A549 (cell line): ENCODE measurements around the gene GLIS1. TPM values are rescaled to one million over a fixed set of nuclear protein-coding genes. Genes with fewer than 3 reads are reported as not detected.

ENCODE experiments used
- ATAC-seq, 2 experiments: fragments of 200-7000 bp in 1 of 2; fragments of >200 bp in 1 of 2; cut with Nextera tagmentation in 1 of 2; cut with Tn5 transposase in 1 of 2; 3 replicates each; pipeline versions ENCODE4 v1.8.0 to v1.9.1; 2018 to 2020; ENCODE audit warnings: mild to moderate bottlenecking in 1 of 2, moderate library complexity in 1 of 2
- CTCF ChIA-PET: fragments of 300-600 bp; sonication (Branson Sonifier 250); formaldehyde crosslinking; extraction: SDS; loops from one replicate; lab custom pipeline; 2021; ENCODE audit warnings: antibody characterized with exemption, inconsistent platforms; lab: Yijun Ruan, JAX
- POLR2A ChIA-PET: fragments of 350-600 bp; formaldehyde crosslinking; extraction: SDS; loops from one replicate; lab custom pipeline; 2021; ENCODE audit warnings: antibody characterized with exemption, inconsistent platforms; lab: Yijun Ruan, JAX
- DNase-seq, 2 experiments: peaks; one replicate each; pipeline versions ENCODE4 v3.0.0 to v3.0.0-alpha.2; 2011 to 2016; ENCODE audit warnings: low read depth in 1 of 2, low spot score in 1 of 2
- FAIRE-seq: peaks from 2 replicates; lab custom pipeline; 2011; peaks lifted over from hg19 to GRCh38; lab: Jason Lieb, UNC
- H3K27ac ChIP-seq, 2 experiments: fragments of >200 bp; sonication (Bioruptor Twin); formaldehyde crosslinking; 3 replicates each; pipeline ENCODE4 v1.5.1; 2016 to 2017
- H3K4me1 ChIP-seq: fragments of >200 bp; sonication (Bioruptor Twin); formaldehyde crosslinking; 3 replicates; pipeline ENCODE4 v1.6.1; 2016
- H3K4me2 ChIP-seq: fragments of >200 bp; sonication (Bioruptor Twin); formaldehyde crosslinking; 3 replicates; pipeline ENCODE4 v1.6.1; 2016
- H3K4me3 ChIP-seq: fragments of >200 bp; sonication (Bioruptor Twin); formaldehyde crosslinking; 3 replicates; pipeline ENCODE4 v1.5.1; 2016
- H3K9me3 ChIP-seq: fragments of >200 bp; sonication (Bioruptor Twin); formaldehyde crosslinking; 3 replicates; pipeline ENCODE4 v1.6.1; 2016
- BCL3 ChIP-seq: fragments of >200 bp; sonication (Bioruptor Twin); formaldehyde crosslinking; IDR thresholded peaks from 3 replicates; pipeline ENCODE4 v1.6.1; 2016
- CEBPB ChIP-seq, 2 experiments: fragments of >200 bp in 1 of 2; sonication (Bioruptor Twin) in 1 of 2; formaldehyde crosslinking in 1 of 2; IDR thresholded peaks; 2 replicates each; pipeline ENCODE4 v1.6.1; 2012 to 2016
- EP300 ChIP-seq, 2 experiments: fragments of >200 bp; sonication (Bioruptor Twin); formaldehyde crosslinking; IDR thresholded peaks; 2 replicates in 1 of 2; 3 replicates in 1 of 2; pipeline ENCODE4 v1.6.1; 2016 to 2017
- FOSB ChIP-seq: fragments of 250-450 bp; sonication (Bioruptor Pico); IDR thresholded peaks from 2 replicates; pipeline ENCODE4 v1.5.0; 2020; ENCODE audit warnings: mild to moderate bottlenecking, moderate library complexity
- FOSL2 ChIP-seq, 2 experiments: fragments of 450-650 bp in 1 of 2; fragments of >200 bp in 1 of 2; sonication (Bioruptor Twin) in 1 of 2; formaldehyde crosslinking; IDR thresholded peaks; 2 replicates each; pipeline versions ENCODE4 v1.5.0 to v1.6.1; 2016 to 2020; ENCODE audit warnings: mild to moderate bottlenecking in 1 of 2, moderate library complexity in 1 of 2
- HDAC2 ChIP-seq: fragments of 200-600 bp; sonication (generic); IDR thresholded peaks from 2 replicates; pipeline ENCODE4 v1.6.1; 2016
- HES2 ChIP-seq: fragments of >200 bp; sonication (Bioruptor Twin); formaldehyde crosslinking; IDR thresholded peaks from 2 replicates; pipeline ENCODE4 v1.6.1; 2016
- HOXB13 ChIP-seq: fragments of 250-450 bp; sonication (Bioruptor Pico); IDR thresholded peaks from 2 replicates; pipeline ENCODE4 v1.5.0; 2020; ENCODE audit warnings: low read depth, mild to moderate bottlenecking, moderate library complexity
- KDM1A ChIP-seq: fragments of 200-600 bp; sonication (generic); IDR thresholded peaks from 2 replicates; pipeline ENCODE4 v1.6.1; 2016; ENCODE audit warnings: low read depth, mild to moderate bottlenecking
- MAFK ChIP-seq: fragments of 450-650 bp; IDR thresholded peaks from 2 replicates; pipeline ENCODE4 v1.6.1; 2014; ENCODE audit not compliant: partially characterized antibody
- MAZ ChIP-seq: fragments of 150-350 bp; IDR thresholded peaks from 2 replicates; pipeline ENCODE4 v1.6.1; 2014; ENCODE audit warnings: antibody characterized with exemption, low read depth, low read length, borderline replicate concordance
- NFE2L2 ChIP-seq: fragments of 150-350 bp; conservative IDR thresholded peaks from 2 replicates; pipeline ENCODE4 v1.6.1; 2014; ENCODE audit warnings: low read length
- NPAS2 ChIP-seq: fragments of 250-450 bp; sonication (Bioruptor Pico); IDR thresholded peaks from 2 replicates; pipeline ENCODE4 v1.8.0; 2022; ENCODE audit warnings: mild to moderate bottlenecking, moderate library complexity, borderline replicate concordance
- REST ChIP-seq: fragments of 200-600 bp; sonication (generic); IDR thresholded peaks from 2 replicates; pipeline ENCODE4 v1.6.1; 2016; ENCODE audit warnings: antibody characterized with exemption, mild to moderate bottlenecking, moderate library complexity
- RNF2 ChIP-seq: fragments of 200-600 bp; sonication (generic); IDR thresholded peaks from 2 replicates; pipeline ENCODE4 v1.6.1; 2016; ENCODE audit warnings: low read depth, mild to moderate bottlenecking, antibody characterized with exemption, moderate library complexity, borderline replicate concordance
- SMC3 ChIP-seq: fragments of >200 bp; sonication (Bioruptor Twin); formaldehyde crosslinking; IDR thresholded peaks from 3 replicates; pipeline ENCODE4 v1.6.1; 2018; ENCODE audit warnings: inconsistent platforms
- TP53 ChIP-seq: fragments of 250-450 bp; sonication (Bioruptor Pico); IDR thresholded peaks from 2 replicates; pipeline ENCODE4 v1.5.0; 2021; ENCODE audit warnings: mild to moderate bottlenecking, moderate library complexity
- ZC3H11A ChIP-seq: fragments of 450-650 bp; IDR thresholded peaks from 2 replicates; pipeline ENCODE4 v1.6.1; 2014; ENCODE audit warnings: antibody characterized with exemption, mild to moderate bottlenecking
- ZFP36 ChIP-seq: fragments of 450-650 bp; IDR thresholded peaks from 2 replicates; pipeline ENCODE4 v1.6.1; 2014; ENCODE audit warnings: borderline replicate concordance; ENCODE audit not compliant: partially characterized antibody
- ZNF302 ChIP-seq: fragments of 250-450 bp; sonication (Bioruptor Pico); IDR thresholded peaks from 2 replicates; pipeline ENCODE4 v1.9.0; 2021; ENCODE audit warnings: inconsistent platforms, mild to moderate bottlenecking, moderate library complexity
- WGBS: methylation state at CpG from one replicate; pipeline ENCODE4 v1.1.6; 2017; ENCODE audit errors: missing lambda C conversion rate; 5-methylcytosine and 5-hydroxymethylcytosine counted together
- polyA plus RNA-seq, 4 experiments: library from polyadenylated mRNA; depleted of rRNA in 3 of 4; stranded (reverse); fragments of >200 nt; fragmentation: RNase III in 1 of 4; extraction: RNeasy Plus Mini Kit Qiagen cat#74134 plus additional on column Dnase treatment in 1 of 4; gene quantifications; 2 replicates in 3 of 4; 3 replicates in 1 of 4; pipeline ENCODE4 v1.2.3, GENCODE V29; 2011 to 2017
- TF ChIP-seq, protein P1 (sequence below): IDR thresholded peaks from 2 replicates; pipeline ENCODE4 v1.6.1; 2012; ENCODE audit warnings: low read depth, borderline replicate concordance
- TF ChIP-seq, protein P2 (sequence below): fragments of 450-650 bp; IDR thresholded peaks from 2 replicates; pipeline ENCODE4 v1.6.1; 2014; ENCODE audit warnings: antibody characterized with exemption
- TF ChIP-seq, protein P3 (sequence below): fragments of 150-350 bp; IDR thresholded peaks from 2 replicates; pipeline ENCODE4 v1.6.1; 2014; ENCODE audit warnings: low read depth, mild to moderate bottlenecking, low read length

Gene GLIS1
- polyA plus RNA-seq, 2 of the 4 experiments (the other 2 are of a cell fraction) = 0.04 TPM; not detected in 1

GRCh38 chr1:53644909-53645689 is 93.9 kb downstream of the GLIS1 start:
- WGBS = 70% methylated on average over 14 of the region's 14 CpGs
- Histone ChIP-seq H3K4me2 (no peak overlapping the region), H3K4me3 (no peak overlapping the region), H3K9me3 (no peaks in the 10 kb centered on the region), H3K4me1 (no peaks in the 10 kb centered on the region), H3K27ac (no peak overlapping the region)
- FAIRE-seq (no peak), DNase-seq (no peak), ATAC-seq (no peak)
- ChIA-PET CTCF (no interaction called here), POLR2A (no interaction called here)
- TF ChIP-seq TP53 (CRISPR knock-in tag) (no peak), RNF2 (no peak), EP300 (IDR thresholded peaks at IDR 0.05) (no peak), ZC3H11A (no peak)

DNA sequence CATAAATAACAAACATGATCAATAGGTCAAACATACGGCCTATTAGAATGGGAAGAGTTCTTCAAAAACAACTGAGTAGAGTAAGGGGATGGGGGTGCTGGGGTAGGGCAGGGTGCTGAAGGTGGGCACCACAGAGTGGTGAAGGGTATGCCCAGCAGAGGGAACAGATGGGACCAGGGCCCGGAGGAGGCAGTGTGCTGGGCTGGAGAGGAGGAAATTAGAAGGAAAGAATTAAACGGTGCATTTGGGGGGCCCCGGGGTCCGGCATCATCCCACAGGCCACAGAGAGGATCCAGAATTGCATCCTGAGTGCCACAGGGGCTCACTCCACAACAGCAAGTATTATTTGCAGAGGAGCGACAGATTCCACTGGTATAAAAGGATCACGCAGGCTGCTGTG is 94.5 kb downstream of the GLIS1 start:
- H3K9me3 ChIP-seq = no peaks in the 10 kb centered on the region
- FAIRE-seq (no peak), DNase-seq (no peak), ATAC-seq (no peak)
- WGBS = 53% methylated on average over 7 of the region's 7 CpGs
- no peaks in the 10 kb centered on the region for H3K4me1 ChIP-seq
- H3K27ac ChIP-seq = no peak overlapping the region
- ChIA-PET CTCF (interaction anchor here (2.1 kb wide), 1 partner anchor 16 kb away, joined by 5 read pairs; no protein-coding TSS in a partner anchor), POLR2A (no interaction called here)
- no peak overlapping the region for H3K4me2 ChIP-seq
- no peak overlapping the region for H3K4me3 ChIP-seq
- TF ChIP-seq MAZ (no peak), HDAC2 (no peak), HOXB13 (CRISPR knock-in tag) (no peak), HES2 (no peak), BCL3 (no peak)
- TF ChIP-seq, protein P1, sequence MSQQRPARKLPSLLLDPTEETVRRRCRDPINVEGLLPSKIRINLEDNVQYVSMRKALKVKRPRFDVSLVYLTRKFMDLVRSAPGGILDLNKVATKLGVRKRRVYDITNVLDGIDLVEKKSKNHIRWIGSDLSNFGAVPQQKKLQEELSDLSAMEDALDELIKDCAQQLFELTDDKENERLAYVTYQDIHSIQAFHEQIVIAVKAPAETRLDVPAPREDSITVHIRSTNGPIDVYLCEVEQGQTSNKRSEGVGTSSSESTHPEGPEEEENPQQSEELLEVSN = no peak

GRCh38 chr1:53643881-53644390 is 95.0 kb downstream of the GLIS1 start:
- CTCF ChIA-PET = interaction anchor here (1.2 to 2.1 kb wide), 2 partner anchors 10 to 16 kb away, joined by 3 to 5 read pairs; no protein-coding TSS in a partner anchor
- POLR2A ChIA-PET = no interaction called here
- no peak for FAIRE-seq

More at GRCh38 chr1:53643881-53644390, 95.0 kb downstream of the GLIS1 start:
- Histone ChIP-seq H3K4me1 (no peaks in the 10 kb centered on the region), H3K9me3 (no peaks in the 10 kb centered on the region), H3K27ac (no peak overlapping the region), H3K4me3 (no peak overlapping the region), H3K4me2 (no peak overlapping the region)
- no peak for DNase-seq
- WGBS = 80% methylated on average over 2 of the region's 4 CpGs
- ATAC-seq = no peak
- no peak for TF ChIP-seq FOSB (CRISPR knock-in tag)
- no peak for TF ChIP-seq TP53 (CRISPR knock-in tag)
- no peak for TF ChIP-seq KDM1A
- TF ChIP-seq ZNF302 (CRISPR knock-in tag) = no peak
- no peak for TF ChIP-seq FOSL2 (IDR thresholded peaks at IDR 0.05)
- TF ChIP-seq FOSL2 (CRISPR knock-in tag; IDR thresholded peaks at IDR 0.05) = no peak
- no peak for TF ChIP-seq NPAS2
- TF ChIP-seq ZFP36 = no peak
- TF ChIP-seq, protein P2, sequence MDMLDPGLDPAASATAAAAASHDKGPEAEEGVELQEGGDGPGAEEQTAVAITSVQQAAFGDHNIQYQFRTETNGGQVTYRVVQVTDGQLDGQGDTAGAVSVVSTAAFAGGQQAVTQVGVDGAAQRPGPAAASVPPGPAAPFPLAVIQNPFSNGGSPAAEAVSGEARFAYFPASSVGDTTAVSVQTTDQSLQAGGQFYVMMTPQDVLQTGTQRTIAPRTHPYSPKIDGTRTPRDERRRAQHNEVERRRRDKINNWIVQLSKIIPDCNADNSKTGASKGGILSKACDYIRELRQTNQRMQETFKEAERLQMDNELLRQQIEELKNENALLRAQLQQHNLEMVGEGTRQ = no peak
- no peak for TF ChIP-seq HOXB13 (CRISPR knock-in tag)
- TF ChIP-seq CEBPB (IDR thresholded peaks at IDR 0.05) = no peak
- TF ChIP-seq NFE2L2 = no peak
- no peak for TF ChIP-seq REST
- TF ChIP-seq, protein P3, sequence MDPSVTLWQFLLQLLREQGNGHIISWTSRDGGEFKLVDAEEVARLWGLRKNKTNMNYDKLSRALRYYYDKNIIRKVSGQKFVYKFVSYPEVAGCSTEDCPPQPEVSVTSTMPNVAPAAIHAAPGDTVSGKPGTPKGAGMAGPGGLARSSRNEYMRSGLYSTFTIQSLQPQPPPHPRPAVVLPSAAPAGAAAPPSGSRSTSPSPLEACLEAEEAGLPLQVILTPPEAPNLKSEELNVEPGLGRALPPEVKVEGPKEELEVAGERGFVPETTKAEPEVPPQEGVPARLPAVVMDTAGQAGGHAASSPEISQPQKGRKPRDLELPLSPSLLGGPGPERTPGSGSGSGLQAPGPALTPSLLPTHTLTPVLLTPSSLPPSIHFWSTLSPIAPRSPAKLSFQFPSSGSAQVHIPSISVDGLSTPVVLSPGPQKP = no peak
- TF ChIP-seq MAFK = no peak
- TF ChIP-seq, protein P1 = no peak
- TF ChIP-seq ZC3H11A = no peak
- no peak for TF ChIP-seq SMC3
